HEK293 (cell line): Measurements from ENCODE around the gene COPZ1.

Experiments used
- CTCF ChIA-PET: fragments of 350-600 bp; formaldehyde crosslinking; extraction: SDS; loops from one replicate; lab custom pipeline; 2021; ENCODE audit warnings: antibody characterized with exemption; lab: Yijun Ruan, JAX
- POLR2A ChIA-PET: fragments of 300-600 bp; formaldehyde crosslinking; extraction: SDS; loops from one replicate; lab custom pipeline; 2020; ENCODE audit warnings: antibody characterized with exemption, inconsistent platforms; lab: Yijun Ruan, JAX
- H3K27ac ChIP-seq: fragments of 200-500 bp; sonication (Bioruptor generic); 2 replicates; pipeline ENCODE4 v1.5.1; 2014; ENCODE audit warnings: low read depth, low read length, control low read depth, inconsistent platforms; ENCODE audit errors: extremely low read depth
- H3K36me3 ChIP-seq, 2 experiments: fragments of 200-500 bp in 1 of 2; sonication (Bioruptor generic) in 1 of 2; 1 replicate in 1 of 2; 2 replicates in 1 of 2; pipeline ENCODE4 v1.5.1; 2014 to 2017; ENCODE audit warnings: inconsistent platforms in 2 of 2, low read length in 2 of 2; ENCODE audit not compliant: control insufficient read depth in 2 of 2, insufficient read depth in 1 of 2
- H3K4me1 ChIP-seq: fragments of 200-500 bp; sonication (Bioruptor generic); 2 replicates; pipeline ENCODE4 v1.5.1; 2014; ENCODE audit warnings: mild to moderate bottlenecking, low read length, inconsistent platforms; ENCODE audit not compliant: control insufficient read depth, insufficient read depth
- H3K4me3 ChIP-seq: 2 replicates; pipeline ENCODE4 v1.5.1; 2011; ENCODE audit warnings: low read depth, mild to moderate bottlenecking, control low read depth, low read length, moderate library complexity
- H3K9me3 ChIP-seq: fragments of 200-500 bp; sonication (Bioruptor generic); 2 replicates; pipeline ENCODE4 v1.5.1; 2014; ENCODE audit warnings: low read depth, low read length, inconsistent platforms; ENCODE audit not compliant: control insufficient read depth, insufficient read depth
- EGR2 ChIP-seq: fragments of 450-650 bp; formaldehyde crosslinking; IDR thresholded peaks from 2 replicates; pipeline ENCODE4 v1.5.1; 2016; ENCODE audit warnings: low read depth, missing biosample characterization, missing genetic modification characterization
- GLIS2 ChIP-seq: fragments of 450-650 bp; formaldehyde crosslinking; IDR thresholded peaks from 2 replicates; pipeline ENCODE4 v1.5.1; 2016; ENCODE audit warnings: missing biosample characterization, missing genetic modification characterization
- HOXD13 ChIP-seq: sonication (generic); formaldehyde crosslinking; IDR thresholded peaks from 2 replicates; pipeline ENCODE4 v1.8.0; 2022; ENCODE audit warnings: missing genetic modification reagents, borderline replicate concordance
- PRDM1 ChIP-seq: fragments of 450-650 bp; formaldehyde crosslinking; IDR thresholded peaks from 2 replicates; pipeline ENCODE4; 2016; ENCODE audit warnings: missing biosample characterization, missing genetic modification characterization
- PRDM10 ChIP-seq: fragments of 450-650 bp; formaldehyde crosslinking; IDR thresholded peaks from 2 replicates; pipeline ENCODE4 v1.5.1; 2016; ENCODE audit warnings: missing biosample characterization, missing genetic modification characterization
- SCRT2 ChIP-seq: fragments of 450-650 bp; formaldehyde crosslinking; IDR thresholded peaks from 2 replicates; pipeline ENCODE4 v1.5.1; 2016; ENCODE audit warnings: missing biosample characterization, missing genetic modification characterization
- ZNF114 ChIP-seq: fragments of 450-650 bp; formaldehyde crosslinking; IDR thresholded peaks from 2 replicates; pipeline ENCODE4 v1.5.0; 2017; ENCODE audit warnings: missing biosample characterization, missing genetic modification characterization
- ZNF169 ChIP-seq: fragments of 450-650 bp; formaldehyde crosslinking; IDR thresholded peaks from 2 replicates; pipeline ENCODE4 v1.5.1; 2016; ENCODE audit warnings: missing biosample characterization, missing genetic modification characterization
- ZNF174 ChIP-seq: fragments of 450-650 bp; formaldehyde crosslinking; IDR thresholded peaks from 2 replicates; pipeline ENCODE4 v1.5.0; 2017; ENCODE audit warnings: missing biosample characterization, mild to moderate bottlenecking, missing genetic modification characterization
- ZNF24 ChIP-seq: fragments of 450-650 bp; formaldehyde crosslinking; IDR thresholded peaks from 2 replicates; pipeline ENCODE4 v1.5.1; 2016; ENCODE audit warnings: missing biosample characterization, missing genetic modification characterization
- ZNF274 ChIP-seq, 2 experiments: fragments of 200-500 bp in 1 of 2; fragments of 450-650 bp in 1 of 2; sonication (Bioruptor generic) in 1 of 2; formaldehyde crosslinking in 1 of 2; IDR thresholded peaks; 2 replicates each; pipeline versions ENCODE4 v1.5.1 to v1.6.1; 2014 to 2016; ENCODE audit warnings: borderline replicate concordance in 1 of 2, inconsistent platforms in 1 of 2, low read length in 1 of 2, missing biosample characterization in 1 of 2, missing genetic modification characterization in 1 of 2
- ZNF292 ChIP-seq: fragments of 450-650 bp; formaldehyde crosslinking; IDR thresholded peaks from 2 replicates; pipeline ENCODE4 v1.5.1; 2016; ENCODE audit warnings: low read depth, missing biosample characterization, missing genetic modification characterization, borderline replicate concordance
- ZNF398 ChIP-seq: fragments of 450-650 bp; formaldehyde crosslinking; IDR thresholded peaks from 2 replicates; pipeline ENCODE4 v1.5.1; 2017; ENCODE audit warnings: missing biosample characterization, missing genetic modification characterization
- ZNF621 ChIP-seq: fragments of 450-650 bp; formaldehyde crosslinking; IDR thresholded peaks from 2 replicates; pipeline ENCODE4 v1.5.1; 2017; ENCODE audit warnings: missing biosample characterization, missing genetic modification characterization
- ZNF624 ChIP-seq: fragments of 450-650 bp; formaldehyde crosslinking; IDR thresholded peaks from 2 replicates; pipeline ENCODE4 v1.5.1; 2017; ENCODE audit warnings: missing biosample characterization, missing genetic modification characterization
- ZNF639 ChIP-seq: fragments of 450-650 bp; formaldehyde crosslinking; IDR thresholded peaks from 2 replicates; pipeline ENCODE4 v1.5.1; 2016; ENCODE audit warnings: missing biosample characterization, missing genetic modification characterization
- ZNF660 ChIP-seq: fragments of 450-650 bp; IDR thresholded peaks from 2 replicates; pipeline ENCODE4 v1.5.1; 2018; ENCODE audit warnings: missing biosample characterization, mild to moderate bottlenecking, missing genetic modification characterization
- ZNF768 ChIP-seq: fragments of 450-650 bp; formaldehyde crosslinking; IDR thresholded peaks from 2 replicates; pipeline ENCODE4 v1.5.1; 2018; ENCODE audit warnings: missing biosample characterization, mild to moderate bottlenecking, missing genetic modification characterization

The COPZ1 gene

GRCh38 chr12:54363618-54364017, 38.7 kb downstream of the COPZ1 start:
- Histone ChIP-seq H3K27ac (no peak overlapping the region), H3K4me3 (no peak overlapping the region), H3K4me1 (peaks cover 7% of the 10 kb centered on the region), H3K36me3 (no peaks in the 10 kb centered on the region), H3K9me3 (no peaks in the 10 kb centered on the region)
- ChIA-PET POLR2A (interaction anchor here (0.5 to 1.0 kb wide), 2 partner anchors 10 to 16 kb away, joined by 3 to 4 read pairs; no protein-coding TSS in a partner anchor), CTCF (interaction anchor here (0.5 to 8.8 kb wide), 7 partner anchors 15 to 148 kb away, joined by 3 to 137 read pairs (median 20); no protein-coding TSS in a partner anchor)
- no peak for TF ChIP-seq HOXD13 (CRISPR knock-in tag)
- TF ChIP-seq PRDM10 (tag by site-specific recombination) = 0 out of 2 replicates have a peak, but pooled peaks have one; percentile 11

- CTCF ChIA-PET = no interaction called here
- peak; percentile 94 for TF ChIP-seq PRDM1 (tag by site-specific recombination)
- no peak for TF ChIP-seq ZNF639 (tag by site-specific recombination)
- no peak for TF ChIP-seq GLIS2 (tag by site-specific recombination)
Observed at GRCh38 chr12:54364413-54364812, 39.5 kb downstream of the COPZ1 start, which contains the start of gene GPR84. GPR84 (minus strand) TSS chr12:54364486; CDS start chr12:54363851, 635 bp downstream.

GRCh38 chr12:54368025-54368708, 43.2 kb downstream of the COPZ1 start:
- Histone ChIP-seq H3K36me3 (peaks cover 0 to 25% of the 10 kb centered on the region in 2 experiments; a peak in 1 of 3 replicates), H3K4me3 (no peak overlapping the region), H3K9me3 (no peaks in the 10 kb centered on the region), H3K4me1 (peaks cover 10% of the 10 kb centered on the region), H3K27ac (no peak overlapping the region)
- no peak for TF ChIP-seq ZNF174 (tag by site-specific recombination)
- no peak for TF ChIP-seq ZNF768 (tag by site-specific recombination)
- no peak for TF ChIP-seq ZNF274 (IDR thresholded peaks at IDR 0.05; ENCODE audit: low read length)
- TF ChIP-seq ZNF274 (tag by site-specific recombination; IDR thresholded peaks at IDR 0.05; ENCODE audit: borderline replicate concordance) = no peak
- no peak for TF ChIP-seq ZNF621 (tag by site-specific recombination)
- peak; percentile 55; the same call in 1 of the 2 replicates for TF ChIP-seq EGR2 (tag by site-specific recombination)
- TF ChIP-seq ZNF398 (tag by site-specific recombination) = 0 out of 2 replicates have a peak, but pooled peaks have one; percentile 8
- no peak for TF ChIP-seq ZNF24 (tag by site-specific recombination)
- no peak for TF ChIP-seq ZNF660 (tag by site-specific recombination)
- no peak for TF ChIP-seq ZNF169 (tag by site-specific recombination)
- no peak for TF ChIP-seq ZNF292
- TF ChIP-seq SCRT2 (tag by site-specific recombination) = no peak
- TF ChIP-seq ZNF114 (tag by site-specific recombination) = no peak
- TF ChIP-seq ZNF624 = no peak
- ChIA-PET CTCF (interaction anchor here (0.6 to 3.7 kb wide), 34 partner anchors 8 to 380 kb away, joined by 3 to 62 read pairs (median 4); partner anchors contain the start of genes COPZ1, HOXC5 and ZNF385A), POLR2A (interaction anchor here (0.6 to 1.1 kb wide), 5 partner anchors 9 to 155 kb away, joined by 3 to 4 read pairs (median 3); partner anchors contain the start of genes CBX5 and HNRNPA1)

More at GRCh38 chr12:54364413-54364812, 39.5 kb downstream of the COPZ1 start, which contains the start of gene GPR84:
- peaks cover 7% of the 10 kb centered on the region for H3K4me1 ChIP-seq
- H3K27ac ChIP-seq = no peak within 1 kb of the TSS
- H3K36me3 ChIP-seq = no peaks in the 10 kb centered on the region
- no peak within 1 kb of the TSS for H3K4me3 ChIP-seq
- no peaks in the 10 kb centered on the region for H3K9me3 ChIP-seq
- POLR2A ChIA-PET = no interaction called here
